Measurements from ENCODE around the gene CNGA3. TPM values are rescaled to one million over a fixed set of nuclear protein-coding genes. Genes with fewer than 3 reads are reported as not detected.

The CNGA3 gene
- total and polyA plus RNA-seq, 2 donors (not counting 3 experiments of a cell fraction or from before 2014, with no cell fraction given) = not detected

DNA sequence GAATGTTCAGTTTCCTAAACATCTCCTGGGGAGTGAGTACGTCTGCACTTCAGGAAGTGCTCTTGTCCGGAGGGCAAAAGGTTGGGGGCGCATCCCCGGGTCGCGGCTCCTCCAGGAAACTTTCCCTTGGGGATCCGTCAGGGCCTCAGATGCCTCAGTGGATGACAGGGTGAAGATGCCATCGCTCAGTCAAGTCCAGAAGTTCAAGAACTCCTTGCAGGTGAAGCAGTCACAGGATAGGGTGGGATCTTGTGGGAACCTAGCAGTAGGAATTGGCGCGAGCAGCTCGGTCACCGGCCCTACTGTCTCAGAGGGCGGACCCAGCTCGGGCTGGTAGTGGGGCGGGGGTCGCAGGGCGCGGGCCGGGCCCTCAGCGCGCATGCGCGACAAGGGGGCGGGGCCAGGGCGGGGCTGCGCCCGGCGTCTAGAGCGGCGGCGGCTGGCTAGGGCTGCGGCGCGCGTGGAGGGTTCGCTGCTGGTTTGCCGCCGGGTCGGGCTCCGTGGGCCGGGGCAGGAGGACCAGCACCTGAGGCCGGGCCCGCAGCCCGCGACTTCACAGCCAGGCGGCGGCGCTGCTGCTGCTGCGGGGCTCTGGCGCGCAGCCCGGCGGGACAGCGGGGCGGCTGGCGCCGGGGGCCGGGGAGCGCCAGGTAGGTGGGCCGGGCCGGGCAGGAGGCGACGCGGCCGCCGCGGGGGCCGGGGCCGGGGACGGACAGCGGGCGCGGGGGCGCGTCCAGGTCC, 98.3 kb downstream of the CNGA3 start, which contains the start of gene INPP4A:
Gene INPP4A, plus strand, starts transcription at position 423 of the 741 bp plus-strand sequence. CDS start 75,191 bp downstream, outside the sequence.
- BruUV-seq (replicated peaks) = no TSS peak
- H3K79me2 ChIP-seq (ENCODE audit: control insufficient read depth, insufficient read depth, low read length) = peaks cover 26% of the 10 kb centered on the region
- H3K27me3 ChIP-seq (ENCODE audit: control insufficient read depth in 2 of 2, insufficient read depth in 2 of 2, low read length in 2 of 2) = no peaks in the 10 kb centered on the region
- no peak for TF ChIP-seq JUN (IDR thresholded peaks at IDR 0.05; ENCODE audit: borderline replicate concordance, insufficient read depth, insufficient read length, low read depth)
- peak; percentile 90 for TF ChIP-seq POLR2AphosphoS5 (IDR thresholded peaks at IDR 0.05; ENCODE audit: insufficient read depth, low read depth, low read length)
- TF ChIP-seq POLR2A (IDR thresholded peaks at IDR 0.05; ENCODE audit: low read depth, low read length) = peak; percentile 77
- H2AFZ ChIP-seq (ENCODE audit: low read depth, low read length) = peak within 1 kb of the TSS; percentile 100
- no peaks in the 10 kb centered on the region for H3K9me1 ChIP-seq (replicated peaks; ENCODE audit: control insufficient read depth, extremely low read depth, insufficient read depth, low read length)
- intact Hi-C loops (cut with micrococcal nuclease) (loop anchor here (2.0 kb wide), 2 partner anchors 24 to 58 kb away; no protein-coding TSS in a partner anchor), dilution Hi-C loops (cut with MboI; ENCODE audit: extremely low pct_ligation_motif_present, low sequenced_read_pairs) (no loop called here)
- H3K9ac ChIP-seq (replicated peaks; ENCODE audit: extremely low read depth, insufficient read depth, low read length) = peak within 1 kb of the TSS; percentile 73
- no peaks in the 10 kb centered on the region for H3K36me3 ChIP-seq (ENCODE audit: control insufficient read depth in 2 of 2, extremely low read depth in 1 of 2, insufficient read depth in 2 of 2, low read length in 2 of 2)
- POLR2A ChIA-PET = interaction anchor here (0.7 kb wide), 1 partner anchor 25 kb away, joined by 3 read pairs; no protein-coding TSS in a partner anchor
- H3K9me3 ChIP-seq (replicated peaks; ENCODE audit: control insufficient read depth, insufficient read depth, low read length) = no peaks in the 10 kb centered on the region
- FAIRE-seq (peak; percentile 76), DNase-seq (ENCODE audit: low read depth, low spot score) (peak; percentile 81)
- H3K27ac ChIP-seq (ENCODE audit: insufficient read depth, low read depth, low read length) = peak within 1 kb of the TSS; percentile 52
- H4K20me1 ChIP-seq (replicated peaks; ENCODE audit: control insufficient read depth, extremely low read depth, insufficient read depth, low read length) = no peaks in the 10 kb centered on the region
- peak within 1 kb of the TSS; percentile 43 to 68 (median 52) for H3K4me3 ChIP-seq (replicated peaks in 1 of 3; ENCODE audit: insufficient read depth in 1 of 3, low read depth in 1 of 3, low read length in 3 of 3)
- CTCF ChIA-PET = interaction anchor here (0.6 to 1.6 kb wide), 3 partner anchors 33 to 59 kb away, joined by 3 to 4 read pairs (median 4); no protein-coding TSS in a partner anchor
- H3K4me2 ChIP-seq (ENCODE audit: insufficient read depth, low read length) = peak within 1 kb of the TSS; percentile 94
- peaks cover 16% of the 10 kb centered on the region for H3K4me1 ChIP-seq (ENCODE audit: control insufficient read depth, extremely low read depth, insufficient read depth, low read length)

DNA sequence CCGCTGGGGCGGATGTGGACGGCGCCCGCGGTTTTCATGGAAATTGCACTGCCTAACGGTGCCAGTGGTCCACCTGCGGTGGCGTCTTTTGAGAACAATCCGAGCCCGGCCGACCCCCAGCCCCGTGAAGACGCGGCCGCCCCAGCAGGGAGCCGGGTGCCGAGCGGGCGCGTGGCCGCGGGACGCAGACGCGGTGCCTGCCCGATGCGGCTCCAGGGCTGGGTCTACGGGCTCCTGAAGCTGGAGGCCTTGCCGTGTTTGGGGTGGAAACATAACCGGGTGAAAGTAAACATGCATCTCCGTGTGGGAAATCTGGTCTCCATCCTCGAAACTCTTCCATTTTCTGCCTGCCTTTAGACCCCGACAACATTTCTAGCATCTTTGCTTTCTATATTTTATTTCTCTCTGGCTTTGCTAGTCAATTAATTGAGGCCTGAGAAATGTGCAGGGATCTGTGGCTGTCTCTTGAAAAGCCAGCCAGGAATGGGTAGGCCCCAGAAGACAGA, 99.0 kb downstream of the CNGA3 start:
- H3K36me3 ChIP-seq (ENCODE audit: control insufficient read depth in 2 of 2, extremely low read depth in 1 of 2, insufficient read depth in 2 of 2, low read length in 2 of 2) = no peaks in the 10 kb centered on the region
- intact Hi-C loops (cut with micrococcal nuclease) (loop anchor here (2.0 kb wide), 2 partner anchors 24 to 58 kb away; no protein-coding TSS in a partner anchor), dilution Hi-C loops (cut with MboI; ENCODE audit: extremely low pct_ligation_motif_present, low sequenced_read_pairs) (no loop called here)
- peak overlapping the region; percentile 100 for H2AFZ ChIP-seq (ENCODE audit: low read depth, low read length)
- TF ChIP-seq MYC (IDR thresholded peaks at IDR 0.05; ENCODE audit: low read depth, low read length) (no peak), FOS (IDR thresholded peaks at IDR 0.05; ENCODE audit: borderline replicate concordance, insufficient read depth, low read length) (no peak), POLR2AphosphoS5 (IDR thresholded peaks at IDR 0.05; ENCODE audit: insufficient read depth, low read depth, low read length) (no peak), POLR2A (IDR thresholded peaks at IDR 0.05; ENCODE audit: low read depth, low read length) (no peak), EZH2 (IDR thresholded peaks at IDR 0.05; ENCODE audit: borderline replicate concordance, low read depth, low read length, severe bottlenecking) (no peak), GATA2 (IDR thresholded peaks at IDR 0.05; ENCODE audit: insufficient read depth, insufficient read length, low read depth, low read length) (no peak), JUN (IDR thresholded peaks at IDR 0.05; ENCODE audit: borderline replicate concordance, insufficient read depth, insufficient read length, low read depth) (no peak)
- TF ChIP-seq, protein P1, sequence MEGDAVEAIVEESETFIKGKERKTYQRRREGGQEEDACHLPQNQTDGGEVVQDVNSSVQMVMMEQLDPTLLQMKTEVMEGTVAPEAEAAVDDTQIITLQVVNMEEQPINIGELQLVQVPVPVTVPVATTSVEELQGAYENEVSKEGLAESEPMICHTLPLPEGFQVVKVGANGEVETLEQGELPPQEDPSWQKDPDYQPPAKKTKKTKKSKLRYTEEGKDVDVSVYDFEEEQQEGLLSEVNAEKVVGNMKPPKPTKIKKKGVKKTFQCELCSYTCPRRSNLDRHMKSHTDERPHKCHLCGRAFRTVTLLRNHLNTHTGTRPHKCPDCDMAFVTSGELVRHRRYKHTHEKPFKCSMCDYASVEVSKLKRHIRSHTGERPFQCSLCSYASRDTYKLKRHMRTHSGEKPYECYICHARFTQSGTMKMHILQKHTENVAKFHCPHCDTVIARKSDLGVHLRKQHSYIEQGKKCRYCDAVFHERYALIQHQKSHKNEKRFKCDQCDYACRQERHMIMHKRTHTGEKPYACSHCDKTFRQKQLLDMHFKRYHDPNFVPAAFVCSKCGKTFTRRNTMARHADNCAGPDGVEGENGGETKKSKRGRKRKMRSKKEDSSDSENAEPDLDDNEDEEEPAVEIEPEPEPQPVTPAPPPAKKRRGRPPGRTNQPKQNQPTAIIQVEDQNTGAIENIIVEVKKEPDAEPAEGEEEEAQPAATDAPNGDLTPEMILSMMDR (IDR thresholded peaks at IDR 0.05; ENCODE audit: extremely low read depth in 1 of 2, insufficient read depth in 1 of 2, low read depth in 1 of 2, low read length in 2 of 2) = no peak
- TF ChIP-seq, protein P2, sequence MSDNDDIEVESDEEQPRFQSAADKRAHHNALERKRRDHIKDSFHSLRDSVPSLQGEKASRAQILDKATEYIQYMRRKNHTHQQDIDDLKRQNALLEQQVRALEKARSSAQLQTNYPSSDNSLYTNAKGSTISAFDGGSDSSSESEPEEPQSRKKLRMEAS (IDR thresholded peaks at IDR 0.05; ENCODE audit: insufficient read depth, insufficient read length) = no peak
- H3K79me2 ChIP-seq (ENCODE audit: control insufficient read depth, insufficient read depth, low read length) = peaks cover 28% of the 10 kb centered on the region
- no peaks in the 10 kb centered on the region for H3K9me3 ChIP-seq (replicated peaks; ENCODE audit: control insufficient read depth, insufficient read depth, low read length)
- H3K9me1 ChIP-seq (replicated peaks; ENCODE audit: control insufficient read depth, extremely low read depth, insufficient read depth, low read length) = no peaks in the 10 kb centered on the region
- H3K4me1 ChIP-seq (ENCODE audit: control insufficient read depth, extremely low read depth, insufficient read depth, low read length) = peaks cover 16% of the 10 kb centered on the region
- ChIA-PET CTCF (interaction anchor here (1.0 to 1.6 kb wide), 3 partner anchors 33 to 42 kb away, joined by 3 to 4 read pairs (median 3); no protein-coding TSS in a partner anchor), POLR2A (no interaction called here)
- peak overlapping the region; percentile 52 for H3K27ac ChIP-seq (ENCODE audit: insufficient read depth, low read depth, low read length)
- BruUV-seq (replicated peaks) = no TSS peak
- FAIRE-seq (no peak), DNase-seq (ENCODE audit: low read depth, low spot score) (peak; percentile 39)
- H3K27me3 ChIP-seq (ENCODE audit: control insufficient read depth in 2 of 2, insufficient read depth in 2 of 2, low read length in 2 of 2) = no peaks in the 10 kb centered on the region
- no peaks in the 10 kb centered on the region for H4K20me1 ChIP-seq (replicated peaks; ENCODE audit: control insufficient read depth, extremely low read depth, insufficient read depth, low read length)
- peak overlapping the region; percentile 43 to 68 (median 52) for H3K4me3 ChIP-seq (replicated peaks in 1 of 3; ENCODE audit: insufficient read depth in 1 of 3, low read depth in 1 of 3, low read length in 3 of 3)
- peak overlapping the region; percentile 73 for H3K9ac ChIP-seq (replicated peaks; ENCODE audit: extremely low read depth, insufficient read depth, low read length)
- H3K4me2 ChIP-seq (ENCODE audit: insufficient read depth, low read length) = peak overlapping the region; percentile 90
